RWPE1 (cell line): Measurements from ENCODE around the gene PKP2.
"Not testable (repeated sequence)": the region's sequence is repeated elsewhere in the genome, so short reads cannot be mapped to it uniquely, and the experiment has no call there.

Source experiments
- CTCF ChIA-PET: fragments of 350-600 bp; sonication (Branson Sonifier 250); formaldehyde crosslinking; extraction: SDS; loops from one replicate; lab custom pipeline; 2021; lab: Yijun Ruan, JAX
- POLR2A ChIA-PET: fragments of 400-600 bp; formaldehyde crosslinking; extraction: SDS; loops from one replicate; lab custom pipeline; 2020; ENCODE audit warnings: antibody characterized with exemption; ENCODE audit not compliant: low non-redundant PET; lab: Yijun Ruan, JAX
- DNase-seq: peaks from one replicate; pipeline ENCODE4 v3.0.0; 2012; ENCODE audit warnings: low spot score
- H3K27ac ChIP-seq: fragments of 450-650 bp; 2 replicates; pipeline ENCODE4 v1.5.1; 2017
- CTCF ChIP-seq: fragments of 450-650 bp; conservative IDR thresholded peaks from 2 replicates; pipeline ENCODE4 v1.5.1; 2017; ENCODE audit warnings: low read depth, mild to moderate bottlenecking

The PKP2 gene

GRCh38 chr12:32870716-32871115, 25.9 kb downstream of the PKP2 start:
- CTCF ChIA-PET = no interaction called here

GRCh38 chr12:32868885-32869284, 27.7 kb downstream of the PKP2 start:
- no peak for TF ChIP-seq CTCF
- CTCF ChIA-PET = no interaction called here
- DNase-seq = no peak
- no peak overlapping the region for H3K27ac ChIP-seq
- POLR2A ChIA-PET = no interaction called here

More at GRCh38 chr12:32870716-32871115, 25.9 kb downstream of the PKP2 start:
- POLR2A ChIA-PET = no interaction called here
- no peak overlapping the region for H3K27ac ChIP-seq
- no peak for TF ChIP-seq CTCF
- no peak for DNase-seq

GRCh38 chr12:32864731-32865130, 31.8 kb downstream of the PKP2 start:
- no peak for DNase-seq
- H3K27ac ChIP-seq = no peak overlapping the region
- no peak for TF ChIP-seq CTCF
- POLR2A ChIA-PET = no interaction called here
- CTCF ChIA-PET = no interaction called here

GRCh38 chr12:32863128-32863527, 33.4 kb downstream of the PKP2 start:
- no peak for DNase-seq
- ChIA-PET CTCF (no interaction called here), POLR2A (no interaction called here)
- TF ChIP-seq CTCF = no peak
- H3K27ac ChIP-seq = no peak overlapping the region

GRCh38 chr12:32861658-32862057, 34.9 kb downstream of the PKP2 start:
- 0 out of 2 replicates have a peak overlapping the region, but pooled peaks have one; percentile 16 for H3K27ac ChIP-seq
- POLR2A ChIA-PET, DNase-seq, CTCF ChIA-PET: not testable (repeated sequence)

- CTCF ChIA-PET = no interaction called here
- TF ChIP-seq CTCF = no peak
- POLR2A ChIA-PET = no interaction called here
- peak; percentile 21 for DNase-seq
- H3K27ac ChIP-seq = no peak overlapping the region; the same call in 1 of the 2 replicates
These were observed 36.4 kb downstream of the PKP2 start for GRCh38 chr12:32860192-32860591.

- DNase-seq = no peak
- POLR2A ChIA-PET = no interaction called here
- no peak overlapping the region for H3K27ac ChIP-seq
- CTCF ChIA-PET = no interaction called here
- no peak for TF ChIP-seq CTCF
These were observed 37.2 kb downstream of the PKP2 start for GRCh38 chr12:32859389-32859788.
